H1 (cell line): Measurements from ENCODE around the gene INPP5A.

Source experiments
- EP300 ChIP-seq, 2 experiments: IDR thresholded peaks; 1 replicate in 1 of 2; 2 replicates in 1 of 2; pipeline ENCODE4 v1.6.1; 2011 to 2012; ENCODE audit warnings: low read depth in 2 of 2, low read length in 2 of 2, mild to moderate bottlenecking in 2 of 2, borderline replicate concordance in 1 of 2, inconsistent platforms in 1 of 2, moderate library complexity in 1 of 2
- EZH2 ChIP-seq: fragments of 200-600 bp; sonication (generic); IDR thresholded peaks from 2 replicates; pipeline ENCODE4 v1.7.1; 2012; ENCODE audit warnings: low read depth, mild to moderate bottlenecking, moderate library complexity, low read length, inconsistent platforms; ENCODE audit not compliant: severe bottlenecking
- MAFK ChIP-seq: IDR thresholded peaks from 2 replicates; pipeline ENCODE4 v1.6.1; 2012; ENCODE audit warnings: low read depth, mild to moderate bottlenecking, improper control_type of control experiment, low read length
- POLR2A ChIP-seq, 2 experiments: IDR thresholded peaks; 1 replicate in 1 of 2; 2 replicates in 1 of 2; pipeline ENCODE4 v1.6.1; 2011; ENCODE audit warnings: low read depth in 2 of 2, low read length in 2 of 2, mild to moderate bottlenecking in 2 of 2; ENCODE audit errors: control extremely low read depth in 1 of 2
- RAD21 ChIP-seq, 2 experiments: IDR thresholded peaks in 1 of 2; conservative IDR thresholded peaks in 1 of 2; 2 replicates each; pipeline ENCODE4 v1.6.1; 2011; ENCODE audit warnings: low read depth in 2 of 2, low read length in 2 of 2, improper control_type of control experiment in 1 of 2, inconsistent platforms in 1 of 2, mild to moderate bottlenecking in 1 of 2, moderate library complexity in 1 of 2
- YY1 ChIP-seq: IDR thresholded peaks from 2 replicates; pipeline ENCODE4 v1.6.1; 2011; ENCODE audit warnings: low read depth, mild to moderate bottlenecking, low read length
- ZNF274 ChIP-seq: IDR thresholded peaks from 2 replicates; pipeline ENCODE4 v1.7.0; 2012; ENCODE audit warnings: low read length, borderline replicate concordance; ENCODE audit errors: extremely low read depth
- TF ChIP-seq, protein P1 (sequence below): IDR thresholded peaks from 2 replicates; pipeline ENCODE4 v1.6.1; 2011; ENCODE audit warnings: low read length, improper control_type of control experiment
- TF ChIP-seq, protein P2 (sequence below), 3 experiments: IDR thresholded peaks; 1 replicate in 2 of 3; 2 replicates in 1 of 3; pipeline versions ENCODE4 v1.5.1 to v1.6.1; 2011; ENCODE audit warnings: low read length in 3 of 3, mild to moderate bottlenecking in 3 of 3, inconsistent platforms in 2 of 3, low read depth in 1 of 3, moderate library complexity in 1 of 3; ENCODE audit not compliant: insufficient read depth in 1 of 3; ENCODE audit errors: control extremely low read depth in 1 of 3
- TF ChIP-seq, protein P3 (sequence below): IDR thresholded peaks from 2 replicates; pipeline ENCODE4 v1.6.1; 2012; ENCODE audit warnings: inconsistent platforms

DNA sequence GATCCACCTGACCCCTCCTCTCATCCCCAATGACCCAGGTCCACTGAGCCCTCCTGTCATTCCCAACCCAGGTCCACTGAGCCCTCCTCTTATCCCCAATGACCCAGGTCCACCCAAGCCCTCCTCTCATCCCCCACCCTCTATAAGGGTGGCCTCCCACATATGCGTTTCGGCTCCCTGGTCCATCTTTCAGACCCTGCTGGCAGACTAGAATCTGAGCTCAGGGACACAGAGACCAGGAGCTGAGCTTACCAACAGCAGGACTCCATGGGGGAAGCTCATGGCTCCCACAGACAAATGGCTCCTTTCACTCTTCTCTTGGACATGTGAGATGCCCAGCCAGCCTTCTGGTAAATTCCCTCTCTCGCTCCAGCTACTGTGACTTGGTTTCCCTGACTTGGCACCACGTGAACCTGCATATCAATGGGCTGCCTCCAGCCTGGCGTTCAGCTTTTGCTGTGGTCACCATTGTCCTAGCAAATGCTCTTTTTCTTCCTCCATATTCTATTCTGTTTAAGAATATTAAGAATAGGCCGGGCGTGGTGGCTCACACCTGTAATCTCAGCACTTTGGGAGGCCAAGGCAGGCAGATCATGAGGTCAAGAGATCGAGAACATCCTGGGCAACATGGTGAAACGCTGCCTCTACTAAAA is 24.8 kb upstream of the INPP5A start:
- TF ChIP-seq, protein P1, sequence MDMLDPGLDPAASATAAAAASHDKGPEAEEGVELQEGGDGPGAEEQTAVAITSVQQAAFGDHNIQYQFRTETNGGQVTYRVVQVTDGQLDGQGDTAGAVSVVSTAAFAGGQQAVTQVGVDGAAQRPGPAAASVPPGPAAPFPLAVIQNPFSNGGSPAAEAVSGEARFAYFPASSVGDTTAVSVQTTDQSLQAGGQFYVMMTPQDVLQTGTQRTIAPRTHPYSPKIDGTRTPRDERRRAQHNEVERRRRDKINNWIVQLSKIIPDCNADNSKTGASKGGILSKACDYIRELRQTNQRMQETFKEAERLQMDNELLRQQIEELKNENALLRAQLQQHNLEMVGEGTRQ: no peak
- TF ChIP-seq EP300 (IDR thresholded peaks at IDR 0.05; ENCODE audit: borderline replicate concordance in 1 of 2, low read depth in 2 of 2, low read length in 2 of 2) (no peak), RAD21 (IDR thresholded peaks at IDR 0.05 in 1 of 2, conservative IDR thresholded peaks at IDR 0.05 in 1 of 2; ENCODE audit: low read depth in 2 of 2, low read length in 2 of 2) (no peak), MAFK (no peak), ZNF274 (no peak), YY1 (no peak), POLR2A (IDR thresholded peaks at IDR 0.05; ENCODE audit: control extremely low read depth in 1 of 2, low read depth in 2 of 2, low read length in 2 of 2) (no peak), EZH2 (no peak)
- TF ChIP-seq, protein P2, sequence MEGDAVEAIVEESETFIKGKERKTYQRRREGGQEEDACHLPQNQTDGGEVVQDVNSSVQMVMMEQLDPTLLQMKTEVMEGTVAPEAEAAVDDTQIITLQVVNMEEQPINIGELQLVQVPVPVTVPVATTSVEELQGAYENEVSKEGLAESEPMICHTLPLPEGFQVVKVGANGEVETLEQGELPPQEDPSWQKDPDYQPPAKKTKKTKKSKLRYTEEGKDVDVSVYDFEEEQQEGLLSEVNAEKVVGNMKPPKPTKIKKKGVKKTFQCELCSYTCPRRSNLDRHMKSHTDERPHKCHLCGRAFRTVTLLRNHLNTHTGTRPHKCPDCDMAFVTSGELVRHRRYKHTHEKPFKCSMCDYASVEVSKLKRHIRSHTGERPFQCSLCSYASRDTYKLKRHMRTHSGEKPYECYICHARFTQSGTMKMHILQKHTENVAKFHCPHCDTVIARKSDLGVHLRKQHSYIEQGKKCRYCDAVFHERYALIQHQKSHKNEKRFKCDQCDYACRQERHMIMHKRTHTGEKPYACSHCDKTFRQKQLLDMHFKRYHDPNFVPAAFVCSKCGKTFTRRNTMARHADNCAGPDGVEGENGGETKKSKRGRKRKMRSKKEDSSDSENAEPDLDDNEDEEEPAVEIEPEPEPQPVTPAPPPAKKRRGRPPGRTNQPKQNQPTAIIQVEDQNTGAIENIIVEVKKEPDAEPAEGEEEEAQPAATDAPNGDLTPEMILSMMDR (IDR thresholded peaks at IDR 0.05; ENCODE audit: control extremely low read depth in 1 of 3, insufficient read depth in 1 of 3, low read depth in 1 of 3, low read length in 3 of 3): no peak
- TF ChIP-seq, protein P3, sequence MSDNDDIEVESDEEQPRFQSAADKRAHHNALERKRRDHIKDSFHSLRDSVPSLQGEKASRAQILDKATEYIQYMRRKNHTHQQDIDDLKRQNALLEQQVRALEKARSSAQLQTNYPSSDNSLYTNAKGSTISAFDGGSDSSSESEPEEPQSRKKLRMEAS: no peak
